Measurements from ENCODE around the gene ANO7.

Gene ANO7

DNA sequence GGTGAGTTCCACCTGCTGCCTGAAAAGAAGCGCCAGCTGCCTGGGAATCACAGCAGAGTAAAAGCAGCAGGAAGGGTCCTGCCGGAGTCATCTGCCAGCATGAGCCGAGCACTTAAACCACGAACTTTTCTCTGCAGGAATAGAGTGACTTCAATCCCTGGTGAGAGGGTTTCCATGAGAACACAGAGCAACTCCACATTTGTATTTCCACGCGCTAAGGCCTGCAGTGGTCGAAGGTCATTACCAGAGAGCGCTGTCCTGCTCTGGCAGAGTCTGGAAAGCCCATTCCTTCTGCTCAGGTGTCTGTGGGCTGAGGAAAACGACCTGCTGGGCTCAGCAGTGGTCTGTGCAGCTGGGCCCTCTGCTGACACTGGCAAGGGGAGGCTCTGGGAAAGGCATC is 45.9 kb upstream of the ANO7 start:
- POLR2A ChIA-PET, result no interaction called here
- H3K4me3 ChIP-seq (ENCODE audit: low read depth, low read length), result no peak overlapping the region
- no peak for DNase-seq (ENCODE audit: low read depth, low spot score)
- CTCF ChIA-PET, result no interaction called here
- TF ChIP-seq, protein P1, sequence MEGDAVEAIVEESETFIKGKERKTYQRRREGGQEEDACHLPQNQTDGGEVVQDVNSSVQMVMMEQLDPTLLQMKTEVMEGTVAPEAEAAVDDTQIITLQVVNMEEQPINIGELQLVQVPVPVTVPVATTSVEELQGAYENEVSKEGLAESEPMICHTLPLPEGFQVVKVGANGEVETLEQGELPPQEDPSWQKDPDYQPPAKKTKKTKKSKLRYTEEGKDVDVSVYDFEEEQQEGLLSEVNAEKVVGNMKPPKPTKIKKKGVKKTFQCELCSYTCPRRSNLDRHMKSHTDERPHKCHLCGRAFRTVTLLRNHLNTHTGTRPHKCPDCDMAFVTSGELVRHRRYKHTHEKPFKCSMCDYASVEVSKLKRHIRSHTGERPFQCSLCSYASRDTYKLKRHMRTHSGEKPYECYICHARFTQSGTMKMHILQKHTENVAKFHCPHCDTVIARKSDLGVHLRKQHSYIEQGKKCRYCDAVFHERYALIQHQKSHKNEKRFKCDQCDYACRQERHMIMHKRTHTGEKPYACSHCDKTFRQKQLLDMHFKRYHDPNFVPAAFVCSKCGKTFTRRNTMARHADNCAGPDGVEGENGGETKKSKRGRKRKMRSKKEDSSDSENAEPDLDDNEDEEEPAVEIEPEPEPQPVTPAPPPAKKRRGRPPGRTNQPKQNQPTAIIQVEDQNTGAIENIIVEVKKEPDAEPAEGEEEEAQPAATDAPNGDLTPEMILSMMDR (IDR thresholded peaks at IDR 0.05; ENCODE audit: insufficient read depth, low read length, missing control alignments), result no peak

GRCh38 chr2:241146286-241146685 is 42.2 kb upstream of the ANO7 start:
- H3K4me3 ChIP-seq (ENCODE audit: low read depth, low read length), result no peak overlapping the region
- DNase-seq (ENCODE audit: low read depth, low spot score), result no peak
- ChIA-PET CTCF (interaction anchor here (1.2 kb wide), 1 partner anchor 232 kb away, joined by 3 read pairs; no protein-coding TSS in a partner anchor), POLR2A (no interaction called here)
- TF ChIP-seq, protein P1 (IDR thresholded peaks at IDR 0.05; ENCODE audit: insufficient read depth, low read length, missing control alignments), result no peak

- DNase-seq (ENCODE audit: low read depth, low spot score), result no peak
- ChIA-PET CTCF (no interaction called here), POLR2A (no interaction called here)
- no peak overlapping the region for H3K4me3 ChIP-seq (ENCODE audit: low read depth, low read length)
- TF ChIP-seq, protein P1 (IDR thresholded peaks at IDR 0.05; ENCODE audit: insufficient read depth, low read length, missing control alignments), result no peak
Measured at GRCh38 chr2:241147336-241147735, 41.1 kb upstream of the ANO7 start.

DNA sequence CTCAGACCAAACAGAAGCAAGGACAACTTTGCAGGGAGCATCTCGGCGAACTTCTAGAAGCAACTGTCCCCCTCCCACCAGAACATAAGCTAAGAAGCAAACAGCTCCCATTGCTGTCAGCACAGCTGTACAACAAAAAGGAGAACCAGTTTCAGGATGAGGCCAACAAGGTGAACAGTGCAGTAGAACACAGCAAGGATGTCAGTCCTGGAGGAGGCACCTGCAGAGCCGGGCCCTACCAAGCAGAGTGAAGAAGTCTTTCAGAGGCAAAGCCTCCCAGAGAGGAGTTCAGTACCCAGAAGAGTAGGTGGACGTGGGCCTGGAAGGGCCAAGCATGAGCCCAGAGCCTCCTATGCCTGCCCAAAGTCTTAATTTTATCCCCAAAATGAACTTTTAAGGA is 40.2 kb upstream of the ANO7 start:
- POLR2A ChIA-PET, result interaction anchor here (0.6 kb wide), 1 partner anchor 90 kb away, joined by 3 read pairs; no protein-coding TSS in a partner anchor
- DNase-seq (ENCODE audit: low read depth, low spot score), result no peak
- TF ChIP-seq, protein P1 (IDR thresholded peaks at IDR 0.05; ENCODE audit: insufficient read depth, low read length, missing control alignments), result no peak
- CTCF ChIA-PET, result interaction anchor here (1.3 to 3.3 kb wide), 2 partner anchors 11 to 234 kb away, joined by 3 to 14 read pairs; no protein-coding TSS in a partner anchor
- H3K4me3 ChIP-seq (ENCODE audit: low read depth, low read length), result peak overlapping the region; percentile 91; the same call in 1 of the 2 replicates

DNA sequence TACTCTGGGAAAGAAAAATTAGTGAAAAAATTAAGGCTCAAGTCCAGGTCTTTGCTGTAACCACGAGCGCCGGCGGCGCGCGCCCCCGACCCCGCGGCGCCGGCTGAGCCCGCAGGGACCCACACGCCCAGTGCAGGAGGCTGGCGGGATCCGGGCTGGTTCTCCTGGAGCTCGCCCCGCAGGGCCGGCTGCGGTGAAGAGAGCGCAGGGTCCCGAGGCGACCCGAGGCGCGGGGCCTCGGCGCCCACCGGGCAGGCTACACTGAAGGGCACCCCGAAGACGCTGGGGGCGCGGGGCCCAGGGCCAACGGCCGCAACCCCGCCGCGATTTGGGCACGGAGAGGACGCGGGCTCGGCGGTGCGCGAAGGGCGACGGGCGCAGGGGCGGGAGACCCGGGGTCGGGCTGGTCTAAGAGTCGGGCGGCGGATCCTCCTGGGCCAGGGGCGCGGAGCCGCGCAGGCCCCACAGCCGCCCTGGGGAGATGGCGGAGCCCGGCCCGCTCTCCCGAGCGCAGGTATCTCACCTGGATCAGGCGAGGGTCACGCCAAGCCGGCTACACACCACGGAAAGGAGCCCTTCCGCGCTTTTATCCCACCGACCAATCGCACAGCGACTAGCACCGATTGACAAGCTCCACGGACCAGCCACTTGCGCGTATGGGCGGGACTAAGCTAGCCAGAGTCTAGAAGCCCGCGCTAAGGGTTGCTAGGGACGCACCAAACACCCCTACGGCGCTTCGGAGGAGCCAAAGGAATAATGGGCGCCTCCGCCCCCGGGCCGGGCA is 39.4 kb upstream of the ANO7 start, which contains the start of gene PASK:
Gene PASK (minus strand): TSS at position 582 of the 784 bp plus-strand sequence. CDS start 6,440 bp downstream, outside the sequence.
- DNase-seq (ENCODE audit: low read depth, low spot score), result peak; percentile 61
- ChIA-PET CTCF (interaction anchor here (1.0 to 3.3 kb wide), 3 partner anchors 9 to 235 kb away, joined by 3 to 14 read pairs (median 3); no protein-coding TSS in a partner anchor), POLR2A (interaction anchor here (0.6 kb wide), 1 partner anchor 89 kb away, joined by 3 read pairs; no protein-coding TSS in a partner anchor)
- TF ChIP-seq, protein P1 (IDR thresholded peaks at IDR 0.05; ENCODE audit: insufficient read depth, low read length, missing control alignments), result no peak
- peak within 1 kb of the TSS; percentile 91 for H3K4me3 ChIP-seq (ENCODE audit: low read depth, low read length)

GRCh38 chr2:241149675-241149924 is 38.9 kb upstream of the ANO7 start:
- H3K4me3 ChIP-seq (ENCODE audit: low read depth, low read length), result peak overlapping the region; percentile 91
- CTCF ChIA-PET, result interaction anchor here (1.0 to 3.3 kb wide), 2 partner anchors 8 to 236 kb away, joined by 3 to 14 read pairs; no protein-coding TSS in a partner anchor
- POLR2A ChIA-PET, result no interaction called here
- TF ChIP-seq, protein P1 (IDR thresholded peaks at IDR 0.05; ENCODE audit: insufficient read depth, low read length, missing control alignments), result no peak
- no peak for DNase-seq (ENCODE audit: low read depth, low spot score)

All from AG04449 (cell line).